ENCODE measurements around the gene DPH6. TPM values are rescaled to one million over a fixed set of nuclear protein-coding genes. Genes with fewer than 3 reads are reported as not detected.

DPH6 gene
- total RNA-seq, 1 donor from 2014 or later, result 30.2 TPM

DNA sequence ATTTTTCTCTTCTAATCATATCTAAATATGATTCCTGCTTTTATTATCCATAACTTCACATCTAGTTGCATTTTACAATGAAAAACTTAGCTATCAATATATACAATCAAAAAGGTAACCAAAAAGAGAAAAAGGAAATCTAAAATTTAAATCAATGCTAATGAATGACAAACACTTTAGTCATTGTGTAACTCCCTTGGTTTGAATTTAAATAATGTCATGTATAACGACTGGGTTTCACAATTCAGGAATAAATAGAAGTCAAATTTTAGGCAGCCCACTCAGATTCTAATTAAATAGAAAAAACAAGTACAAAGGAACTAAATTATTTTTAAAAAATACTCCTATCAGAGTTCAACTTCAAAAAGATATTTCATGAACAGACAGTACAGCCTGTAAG, 26.9 kb downstream of the DPH6 start:
- no peaks in the 10 kb centered on the region for H3K4me1 ChIP-seq
- H3K27me3 ChIP-seq, result no peaks in the 10 kb centered on the region
- no peaks in the 10 kb centered on the region for H3K36me3 ChIP-seq
- no peaks in the 10 kb centered on the region for H3K9me3 ChIP-seq
- H3K4me3 ChIP-seq, result no peak overlapping the region
- no peak overlapping the region for H3K27ac ChIP-seq
- TF ChIP-seq POLR2A (IDR thresholded peaks at IDR 0.05) (no peak), POLR2AphosphoS5 (IDR thresholded peaks at IDR 0.05; ENCODE audit: insufficient read depth in 1 of 2, low read depth in 1 of 2) (no peak)
- TF ChIP-seq, protein P1, sequence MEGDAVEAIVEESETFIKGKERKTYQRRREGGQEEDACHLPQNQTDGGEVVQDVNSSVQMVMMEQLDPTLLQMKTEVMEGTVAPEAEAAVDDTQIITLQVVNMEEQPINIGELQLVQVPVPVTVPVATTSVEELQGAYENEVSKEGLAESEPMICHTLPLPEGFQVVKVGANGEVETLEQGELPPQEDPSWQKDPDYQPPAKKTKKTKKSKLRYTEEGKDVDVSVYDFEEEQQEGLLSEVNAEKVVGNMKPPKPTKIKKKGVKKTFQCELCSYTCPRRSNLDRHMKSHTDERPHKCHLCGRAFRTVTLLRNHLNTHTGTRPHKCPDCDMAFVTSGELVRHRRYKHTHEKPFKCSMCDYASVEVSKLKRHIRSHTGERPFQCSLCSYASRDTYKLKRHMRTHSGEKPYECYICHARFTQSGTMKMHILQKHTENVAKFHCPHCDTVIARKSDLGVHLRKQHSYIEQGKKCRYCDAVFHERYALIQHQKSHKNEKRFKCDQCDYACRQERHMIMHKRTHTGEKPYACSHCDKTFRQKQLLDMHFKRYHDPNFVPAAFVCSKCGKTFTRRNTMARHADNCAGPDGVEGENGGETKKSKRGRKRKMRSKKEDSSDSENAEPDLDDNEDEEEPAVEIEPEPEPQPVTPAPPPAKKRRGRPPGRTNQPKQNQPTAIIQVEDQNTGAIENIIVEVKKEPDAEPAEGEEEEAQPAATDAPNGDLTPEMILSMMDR (IDR thresholded peaks at IDR 0.05), result no peak
- intact Hi-C loops (cut with DNase I), result no loop called here
- DNase-seq (ENCODE audit: extremely low spot score in 2 of 2), result no peak

DNA sequence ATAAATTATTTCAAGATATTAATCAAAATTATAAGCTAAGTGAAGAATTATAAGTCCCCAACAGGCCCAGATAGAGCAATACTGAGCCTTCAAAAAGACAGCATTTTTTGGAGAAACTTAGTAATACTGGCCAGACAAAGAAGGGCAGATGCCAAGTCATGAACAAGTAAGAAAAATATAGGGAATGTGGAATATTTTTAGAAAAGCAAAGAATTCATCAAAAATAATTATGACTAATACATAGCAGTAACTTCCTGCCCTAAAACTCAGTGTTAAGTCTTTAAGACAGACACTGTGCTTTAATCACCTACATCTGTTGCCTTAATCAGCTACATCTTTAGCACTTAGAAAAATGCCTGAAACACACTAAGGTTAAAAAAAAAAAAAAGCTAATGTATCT, 31.2 kb downstream of the DPH6 start:
- H3K27me3 ChIP-seq, result no peaks in the 10 kb centered on the region
- no peak overlapping the region for H3K27ac ChIP-seq
- DNase-seq (ENCODE audit: extremely low spot score in 2 of 2), result no peak
- no peaks in the 10 kb centered on the region for H3K4me1 ChIP-seq
- H3K9me3 ChIP-seq, result no peaks in the 10 kb centered on the region
- H3K36me3 ChIP-seq, result no peaks in the 10 kb centered on the region
- H3K4me3 ChIP-seq, result no peak overlapping the region
- TF ChIP-seq, protein P1 (IDR thresholded peaks at IDR 0.05), result no peak
- intact Hi-C loops (cut with DNase I), result no loop called here

DNA sequence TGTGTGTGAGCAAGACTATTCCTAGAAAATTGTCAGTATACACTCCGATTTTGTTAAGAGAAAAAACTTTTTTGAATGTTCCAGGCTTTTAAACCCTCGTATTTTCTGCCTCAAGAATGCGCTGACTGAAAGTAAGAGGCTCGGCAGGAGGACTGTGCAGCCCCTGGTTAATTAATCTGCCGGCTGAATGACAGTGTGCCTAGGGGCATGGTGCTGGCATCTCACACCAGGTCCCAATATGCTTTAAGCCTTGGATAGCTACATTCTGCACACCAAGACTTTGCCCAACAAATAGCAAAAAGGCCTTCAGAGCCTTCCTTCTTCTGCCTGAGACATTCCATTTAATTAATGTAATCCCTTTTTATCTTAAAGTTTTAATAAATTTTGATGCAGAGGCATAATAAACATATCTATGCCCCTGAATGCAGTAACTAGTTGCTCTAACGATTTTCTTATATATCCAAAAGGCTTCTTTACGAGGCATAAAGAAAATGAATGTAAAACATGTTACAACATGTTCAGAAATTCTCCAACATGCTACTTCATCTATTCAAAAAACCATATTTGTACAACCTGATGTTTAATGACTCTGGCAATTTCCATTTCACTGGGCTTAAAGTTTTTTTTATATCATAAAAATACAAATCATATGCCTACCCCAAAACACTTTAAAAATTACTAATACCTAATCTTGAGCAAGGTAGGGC, 37.9 kb downstream of the DPH6 start:
- no peak for TF ChIP-seq POLR2AphosphoS5 (IDR thresholded peaks at IDR 0.05; ENCODE audit: insufficient read depth in 1 of 2, low read depth in 1 of 2)
- TF ChIP-seq, protein P1 (IDR thresholded peaks at IDR 0.05), result no peak
- no peak for TF ChIP-seq POLR2A (IDR thresholded peaks at IDR 0.05)
- H3K27me3 ChIP-seq, result no peaks in the 10 kb centered on the region
- H3K9me3 ChIP-seq, result no peaks in the 10 kb centered on the region
- no peaks in the 10 kb centered on the region for H3K36me3 ChIP-seq
- H3K4me1 ChIP-seq, result no peaks in the 10 kb centered on the region
- no peak for DNase-seq (ENCODE audit: extremely low spot score in 2 of 2)
- H3K27ac ChIP-seq, result no peak overlapping the region
- H3K4me3 ChIP-seq, result no peak overlapping the region
- intact Hi-C loops (cut with DNase I), result no loop called here

DNA sequence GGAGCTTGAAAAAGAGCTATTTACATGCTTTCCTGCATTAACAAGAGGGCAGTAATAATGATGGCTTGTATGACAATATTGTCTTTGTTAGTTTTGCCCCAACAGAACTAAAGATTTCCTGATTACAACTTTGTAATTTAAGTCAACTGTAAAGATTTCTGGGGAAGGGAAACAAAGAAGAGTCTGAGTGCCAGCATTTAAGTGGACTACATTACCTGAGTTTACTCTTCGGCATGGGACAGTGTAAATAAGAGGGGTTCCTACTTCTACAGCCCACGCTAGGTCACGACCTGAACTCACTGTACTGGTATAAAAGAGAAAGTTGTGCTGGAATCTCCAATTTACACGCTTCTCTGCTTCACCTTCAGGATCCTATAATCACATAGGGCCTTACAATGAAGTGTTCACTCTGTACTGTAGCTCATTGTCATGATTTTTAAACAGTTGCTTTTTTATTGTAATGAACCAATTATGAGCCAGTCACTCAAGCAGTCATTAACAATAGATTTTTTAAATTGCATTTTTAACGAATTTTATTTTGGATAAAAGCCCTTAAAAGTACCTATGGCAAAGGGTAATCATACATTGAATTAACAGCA, 39.6 kb downstream of the DPH6 start:
- TF ChIP-seq, protein P1 (IDR thresholded peaks at IDR 0.05), result no peak
- no peak for TF ChIP-seq POLR2AphosphoS5 (IDR thresholded peaks at IDR 0.05; ENCODE audit: insufficient read depth in 1 of 2, low read depth in 1 of 2)
- intact Hi-C loops (cut with DNase I), result no loop called here
- H3K4me3 ChIP-seq, result no peak overlapping the region
- no peaks in the 10 kb centered on the region for H3K9me3 ChIP-seq
- H3K36me3 ChIP-seq, result no peaks in the 10 kb centered on the region
- H3K27ac ChIP-seq, result no peak overlapping the region
- no peaks in the 10 kb centered on the region for H3K4me1 ChIP-seq
- DNase-seq (ENCODE audit: extremely low spot score in 2 of 2), result no peak
- H3K27me3 ChIP-seq, result no peaks in the 10 kb centered on the region

DNA sequence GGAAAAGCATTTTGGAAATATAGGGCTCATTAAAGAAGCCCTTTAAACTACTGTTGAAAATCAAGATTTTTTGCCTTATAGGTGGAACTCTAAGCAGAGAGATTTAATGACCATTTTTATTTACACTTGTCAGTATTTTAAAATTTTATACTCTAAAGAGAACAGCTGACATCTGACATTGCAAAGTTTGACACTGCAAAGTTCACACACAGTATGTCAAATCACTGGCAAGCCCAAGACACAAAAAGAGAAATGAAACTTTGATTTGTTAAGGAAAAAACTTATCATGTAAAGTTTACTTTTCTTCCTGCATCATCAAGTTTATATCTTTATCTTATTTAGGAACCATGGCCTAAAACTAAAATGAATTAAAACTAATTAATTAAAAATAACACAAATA, 40.2 kb downstream of the DPH6 start:
- H3K4me1 ChIP-seq, result no peaks in the 10 kb centered on the region
- no peak overlapping the region for H3K4me3 ChIP-seq
- TF ChIP-seq, protein P1 (IDR thresholded peaks at IDR 0.05), result no peak
- TF ChIP-seq POLR2AphosphoS5 (IDR thresholded peaks at IDR 0.05; ENCODE audit: insufficient read depth in 1 of 2, low read depth in 1 of 2), result no peak
- H3K36me3 ChIP-seq, result no peaks in the 10 kb centered on the region
- H3K27ac ChIP-seq, result no peak overlapping the region
- intact Hi-C loops (cut with DNase I), result no loop called here
- DNase-seq (ENCODE audit: extremely low spot score in 2 of 2), result no peak
- no peaks in the 10 kb centered on the region for H3K27me3 ChIP-seq
- no peaks in the 10 kb centered on the region for H3K9me3 ChIP-seq

Data from vagina (tissue), 2 donors.